DMS153 treated with DMSO at 0.1 percent for 48 hours (cell line): ENCODE measurements around the gene ECE2.

Experiments
- DNase-seq: peaks from one replicate; lab custom pipeline; 2025; ENCODE audit not compliant: unreplicated experiment; lab: John Stamatoyannopoulos, UW

Gene ECE2

GRCh38 chr3:184240384-184241140 is 35.3 kb upstream of the ECE2 start:
- DNase-seq, result no peak

- DNase-seq, result no peak
Measured at GRCh38 chr3:184241141-184241446, 34.7 kb upstream of the ECE2 start.

- DNase-seq, result peak; percentile 76
Measured at GRCh38 chr3:184241447-184242296, 34.1 kb upstream of the ECE2 start.

- DNase-seq, result no peak
Measured at GRCh38 chr3:184242297-184242685, 33.5 kb upstream of the ECE2 start.

GRCh38 chr3:184248454-184249411 is 27.1 kb upstream of the ECE2 start, which contains the start of gene ALG3:
ALG3 (minus strand) TSS chr3:184248962; CDS start chr3:184248940, 22 bp downstream.
- DNase-seq, result peak; percentile 68

GRCh38 chr3:184249412-184250166 is 26.2 kb upstream of the ECE2 start, which contains the start of gene EEF1AKMT4:
EEF1AKMT4 (plus strand) TSS chr3:184249672; CDS start chr3:184249695, 23 bp downstream.
- DNase-seq, result peak; percentile 94

- DNase-seq, result peak; percentile 91
Measured at GRCh38 chr3:184250167-184250828, 25.5 kb upstream of the ECE2 start.

- no peak for DNase-seq
Measured at GRCh38 chr3:184255291-184256039, 20.4 kb upstream of the ECE2 start.

- no peak for DNase-seq
Measured at GRCh38 chr3:184257083-184257915, 18.5 kb upstream of the ECE2 start.

- no peak for DNase-seq
Measured at GRCh38 chr3:184258926-184259325, 16.9 kb upstream of the ECE2 start.

- DNase-seq, result no peak
Measured at GRCh38 chr3:184259396-184259877, 16.4 kb upstream of the ECE2 start.

- DNase-seq, result no peak
Measured at GRCh38 chr3:184259878-184260723, 15.7 kb upstream of the ECE2 start.

GRCh38 chr3:184260724-184261269 is 15.0 kb upstream of the ECE2 start:
- DNase-seq, result no peak

GRCh38 chr3:184261270-184261853 is 14.5 kb upstream of the ECE2 start, which contains the start of gene CAMK2N2:
CAMK2N2 (minus strand) TSS chr3:184261553; CDS start chr3:184261285, 268 bp downstream.
- DNase-seq, result peak; percentile 78

GRCh38 chr3:184261854-184262763 is 13.7 kb upstream of the ECE2 start:
- DNase-seq, result peak; percentile 78
